RWPE2 (cell line): ENCODE results near the gene SAG.

Experiments
- ATAC-seq: fragments of 200-7000 bp; cut with Tn5 transposase; 3 replicates; pipeline ENCODE4 v1.9.1; 2021; ENCODE audit warnings: low read depth
- DNase-seq: peaks from one replicate; pipeline ENCODE4 v3.0.0-alpha.2; 2020; ENCODE audit warnings: low spot score
- H3K27ac ChIP-seq: fragments of 450-650 bp; 2 replicates; pipeline ENCODE4 v1.5.1; 2017; ENCODE audit warnings: mild to moderate bottlenecking; ENCODE audit not compliant: poor library complexity, severe bottlenecking
- H3K27me3 ChIP-seq: fragments of 250-450 bp; sonication (Bioruptor Pico); 2 replicates; pipeline ENCODE4 v1.5.1; 2021; ENCODE audit warnings: mild to moderate bottlenecking, moderate library complexity; ENCODE audit not compliant: insufficient read depth, poor library complexity, severe bottlenecking
- H3K36me3 ChIP-seq: fragments of 250-450 bp; sonication (Bioruptor Pico); 2 replicates; pipeline ENCODE4 v1.5.1; 2020; ENCODE audit warnings: low read depth, mild to moderate bottlenecking, moderate library complexity
- H3K4me1 ChIP-seq: fragments of 250-450 bp; sonication (Bioruptor Pico); 2 replicates; pipeline ENCODE4 v1.5.1; 2021; ENCODE audit warnings: mild to moderate bottlenecking, moderate library complexity; ENCODE audit not compliant: insufficient read depth, poor library complexity, severe bottlenecking
- H3K4me3 ChIP-seq: fragments of 250-450 bp; sonication (Bioruptor Pico); 2 replicates; pipeline ENCODE4 v1.5.1; 2021; ENCODE audit warnings: mild to moderate bottlenecking, moderate library complexity; ENCODE audit not compliant: severe bottlenecking
- H3K9me3 ChIP-seq: fragments of 250-450 bp; sonication (Bioruptor Pico); 2 replicates; pipeline ENCODE4 v1.5.1; 2021; ENCODE audit warnings: mild to moderate bottlenecking, moderate library complexity; ENCODE audit not compliant: severe bottlenecking
- TF ChIP-seq, protein P1 (sequence below): fragments of 450-650 bp; IDR thresholded peaks from one replicate; pipeline ENCODE4 v1.5.1; 2017; ENCODE audit warnings: mild to moderate bottlenecking, moderate library complexity; ENCODE audit not compliant: poor library complexity, severe bottlenecking

SAG gene

DNA sequence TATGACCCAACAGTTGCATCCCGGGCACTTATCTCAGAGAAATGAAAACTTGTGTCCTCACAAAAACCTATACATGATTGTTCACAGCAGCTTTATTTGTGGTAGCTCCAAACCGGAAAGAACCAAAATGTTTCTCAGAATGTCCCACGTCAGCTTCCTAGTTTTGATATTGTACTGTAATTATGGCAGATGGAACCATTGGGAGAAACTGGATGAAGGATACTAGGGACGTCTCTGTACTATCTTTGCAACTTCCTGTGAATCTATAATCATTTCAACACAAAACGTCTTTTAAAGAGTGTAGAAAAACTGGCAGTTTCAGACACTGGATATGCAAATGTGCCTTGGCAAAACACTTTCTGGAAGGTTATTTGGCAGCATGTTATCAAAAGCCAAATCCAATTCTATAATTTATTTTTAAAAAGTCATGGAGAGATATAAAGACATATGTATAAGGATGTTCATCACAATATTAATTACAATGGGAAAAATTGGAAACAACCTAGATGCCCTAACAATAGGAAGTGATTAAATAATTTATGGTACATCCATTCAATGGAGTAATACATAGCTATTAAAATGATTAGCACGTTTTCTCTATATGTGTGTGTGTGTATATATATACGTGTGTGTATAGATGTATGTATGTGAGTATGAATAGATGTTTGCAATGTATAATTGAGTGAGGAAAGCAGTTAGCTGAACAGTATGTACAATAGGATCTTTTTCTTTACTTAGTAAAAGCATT, 9.8 kb downstream of the SAG start:
- Histone ChIP-seq H3K4me1 (no peaks in the 10 kb centered on the region), H3K36me3 (no peaks in the 10 kb centered on the region), H3K4me3 (no peak overlapping the region), H3K27me3 (no peaks in the 10 kb centered on the region), H3K9me3 (no peaks in the 10 kb centered on the region), H3K27ac (no peak overlapping the region)
- ATAC-seq (no peak), DNase-seq (no peak)
- TF ChIP-seq, protein P1, sequence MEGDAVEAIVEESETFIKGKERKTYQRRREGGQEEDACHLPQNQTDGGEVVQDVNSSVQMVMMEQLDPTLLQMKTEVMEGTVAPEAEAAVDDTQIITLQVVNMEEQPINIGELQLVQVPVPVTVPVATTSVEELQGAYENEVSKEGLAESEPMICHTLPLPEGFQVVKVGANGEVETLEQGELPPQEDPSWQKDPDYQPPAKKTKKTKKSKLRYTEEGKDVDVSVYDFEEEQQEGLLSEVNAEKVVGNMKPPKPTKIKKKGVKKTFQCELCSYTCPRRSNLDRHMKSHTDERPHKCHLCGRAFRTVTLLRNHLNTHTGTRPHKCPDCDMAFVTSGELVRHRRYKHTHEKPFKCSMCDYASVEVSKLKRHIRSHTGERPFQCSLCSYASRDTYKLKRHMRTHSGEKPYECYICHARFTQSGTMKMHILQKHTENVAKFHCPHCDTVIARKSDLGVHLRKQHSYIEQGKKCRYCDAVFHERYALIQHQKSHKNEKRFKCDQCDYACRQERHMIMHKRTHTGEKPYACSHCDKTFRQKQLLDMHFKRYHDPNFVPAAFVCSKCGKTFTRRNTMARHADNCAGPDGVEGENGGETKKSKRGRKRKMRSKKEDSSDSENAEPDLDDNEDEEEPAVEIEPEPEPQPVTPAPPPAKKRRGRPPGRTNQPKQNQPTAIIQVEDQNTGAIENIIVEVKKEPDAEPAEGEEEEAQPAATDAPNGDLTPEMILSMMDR = no peak

DNA sequence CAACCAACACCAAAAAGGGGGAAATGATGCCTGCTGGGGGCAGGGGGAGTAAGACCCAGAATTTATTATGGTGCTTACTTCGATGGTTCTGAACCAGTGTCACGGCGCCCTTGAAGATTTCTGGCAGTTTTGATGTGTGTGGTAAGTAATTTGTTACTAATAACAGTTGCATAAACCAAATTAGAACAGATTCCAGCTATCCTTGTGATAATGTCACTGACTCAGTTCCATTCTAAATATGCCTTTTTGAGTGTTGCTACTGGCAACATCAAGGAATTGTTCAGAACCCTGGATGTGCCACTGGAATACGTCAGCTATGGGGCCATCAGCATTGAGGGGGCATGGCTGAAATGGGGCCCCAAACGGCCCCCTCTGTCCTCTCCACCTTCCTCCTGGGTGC, 11.6 kb downstream of the SAG start:
- DNase-seq = no peak
- TF ChIP-seq, protein P1 = no peak
- Histone ChIP-seq H3K4me3 (no peak overlapping the region), H3K27me3 (no peaks in the 10 kb centered on the region), H3K9me3 (no peaks in the 10 kb centered on the region), H3K4me1 (no peaks in the 10 kb centered on the region), H3K36me3 (no peaks in the 10 kb centered on the region), H3K27ac (no peak overlapping the region)
- ATAC-seq = no peak

DNA sequence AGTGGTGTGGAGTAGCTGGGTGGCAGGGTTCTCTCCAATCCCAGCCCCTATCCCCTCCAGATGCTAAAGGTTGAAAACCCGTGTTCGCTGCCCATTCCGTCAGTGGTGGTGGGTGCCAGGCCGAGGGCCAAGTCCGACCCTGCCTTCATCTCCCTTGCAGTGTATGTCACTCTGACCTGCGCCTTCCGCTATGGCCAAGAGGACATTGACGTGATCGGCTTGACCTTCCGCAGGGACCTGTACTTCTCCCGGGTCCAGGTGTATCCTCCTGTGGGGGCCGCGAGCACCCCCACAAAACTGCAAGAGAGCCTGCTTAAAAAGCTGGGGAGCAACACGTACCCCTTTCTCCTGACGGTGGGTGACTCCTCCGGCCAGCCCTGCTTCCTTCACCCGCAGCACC, 12.9 kb downstream of the SAG start:
- Histone ChIP-seq H3K36me3 (no peaks in the 10 kb centered on the region), H3K27me3 (no peaks in the 10 kb centered on the region), H3K9me3 (no peaks in the 10 kb centered on the region), H3K27ac (no peak overlapping the region), H3K4me1 (no peaks in the 10 kb centered on the region), H3K4me3 (no peak overlapping the region)
- TF ChIP-seq, protein P1 = no peak
- ATAC-seq = no peak
- no peak for DNase-seq

DNA sequence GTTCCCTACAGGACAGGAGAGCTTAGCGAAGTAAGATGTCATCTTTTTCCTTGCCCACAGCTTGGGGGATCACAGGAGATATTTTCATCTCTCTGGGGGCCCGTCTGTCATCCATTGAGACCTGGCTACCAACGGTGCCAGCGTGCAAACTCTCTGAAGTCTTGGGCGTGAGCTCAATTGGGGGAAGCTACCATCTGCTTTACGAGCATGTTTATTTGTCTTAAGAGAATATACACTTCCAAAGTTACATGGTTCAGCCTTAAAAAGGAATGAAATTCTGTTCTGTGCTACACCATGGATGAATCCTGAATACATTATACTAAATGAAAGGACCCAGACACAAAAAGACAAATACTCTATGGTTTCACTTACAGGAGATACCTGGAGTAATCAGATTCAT, 13.6 kb downstream of the SAG start:
- Histone ChIP-seq H3K9me3 (no peaks in the 10 kb centered on the region), H3K27me3 (no peaks in the 10 kb centered on the region), H3K36me3 (no peaks in the 10 kb centered on the region), H3K27ac (no peak overlapping the region), H3K4me3 (no peak overlapping the region), H3K4me1 (no peaks in the 10 kb centered on the region)
- DNase-seq (no peak), ATAC-seq (no peak)
- TF ChIP-seq, protein P1 = no peak

DNA sequence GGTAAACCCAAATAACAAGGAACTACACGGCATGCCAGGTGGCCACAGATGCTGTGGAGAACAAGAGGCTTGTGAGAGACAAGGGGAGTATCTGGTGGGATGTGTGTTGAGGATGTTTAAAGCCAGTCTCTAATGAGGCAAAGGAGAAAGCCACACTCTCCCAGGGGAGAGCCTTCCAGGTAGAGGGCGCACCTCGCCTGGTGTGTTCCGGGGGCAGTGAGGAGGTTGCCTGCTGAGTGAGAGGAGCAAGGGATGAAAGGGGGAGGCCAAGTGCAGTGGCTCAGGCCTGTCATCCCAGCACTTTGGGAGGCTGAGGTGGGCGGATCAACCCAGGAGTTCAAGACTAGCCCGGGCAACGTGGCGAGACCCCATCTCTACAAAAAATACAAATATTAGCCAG, 16.2 kb downstream of the SAG start:
- Histone ChIP-seq H3K4me1 (no peaks in the 10 kb centered on the region), H3K4me3 (no peak overlapping the region), H3K27me3 (no peaks in the 10 kb centered on the region), H3K9me3 (no peaks in the 10 kb centered on the region), H3K36me3 (no peaks in the 10 kb centered on the region), H3K27ac (no peak overlapping the region)
- ATAC-seq (no peak), DNase-seq (no peak)
- TF ChIP-seq, protein P1 = no peak
